GM11168 (cell line): ENCODE measurements around the gene LIMD2.
"Not testable (repeated sequence)": the region's sequence is repeated elsewhere in the genome, so short reads cannot be mapped to it uniquely, and the experiment has no call there.

Experiments used
- in situ Hi-C: fragments of 300-500 bp; cut with MboI; formaldehyde crosslinking; loops from one replicate; pipeline ENCODE4 v1.12.0; 2022; ENCODE audit warnings: low sequenced_read_pairs; ENCODE audit not compliant: unreplicated experiment

Gene LIMD2

DNA sequence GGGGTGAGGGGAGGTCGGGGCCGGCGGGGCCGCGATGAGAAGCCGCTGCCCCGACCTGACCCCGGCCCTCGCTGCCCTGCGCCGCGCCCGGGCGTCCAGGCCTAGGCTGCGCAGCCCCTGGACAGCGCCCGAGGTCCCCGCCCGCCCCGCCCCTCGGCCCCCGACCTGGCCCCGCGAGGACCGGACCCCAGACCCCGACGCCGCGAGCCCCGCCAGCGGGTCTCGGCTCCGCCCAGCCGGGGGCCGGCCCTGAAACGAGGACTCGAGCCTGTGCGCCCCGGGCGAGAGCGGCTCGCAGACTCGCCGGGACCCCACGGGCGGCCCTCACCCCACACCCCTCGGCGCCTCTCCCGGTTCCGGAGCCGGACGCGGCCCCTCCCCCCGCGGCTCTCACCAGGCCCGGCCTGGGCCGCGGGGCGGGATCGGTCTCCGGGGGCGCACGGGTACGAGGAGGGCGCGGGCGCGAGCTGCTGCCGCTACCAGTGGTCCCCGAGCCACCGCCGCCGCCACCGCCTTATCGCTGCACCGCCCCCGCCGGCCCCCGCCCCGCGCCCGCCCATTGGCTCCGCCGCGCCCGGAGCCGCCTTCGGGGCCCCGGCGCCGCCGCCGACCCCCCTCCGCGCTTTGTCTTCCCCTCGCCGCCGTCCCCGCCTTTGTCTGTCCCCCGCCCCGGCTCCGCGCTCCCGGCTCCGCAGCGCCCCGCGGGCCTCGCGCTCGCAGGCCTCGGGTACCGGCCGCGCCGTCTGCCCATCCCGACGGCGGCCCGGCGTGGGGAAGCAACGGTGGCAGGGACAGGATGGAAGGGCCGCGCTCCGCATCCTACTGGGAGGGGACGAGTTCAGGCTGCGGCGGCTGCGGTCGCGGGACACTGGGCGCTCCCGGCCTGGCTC is at the start of gene LIMD2:
Gene LIMD2 (minus strand): TSS at position 488 of the 890 bp plus-strand sequence. CDS start 827 bp downstream, outside the sequence.
- in situ Hi-C loops, result no loop called here

DNA sequence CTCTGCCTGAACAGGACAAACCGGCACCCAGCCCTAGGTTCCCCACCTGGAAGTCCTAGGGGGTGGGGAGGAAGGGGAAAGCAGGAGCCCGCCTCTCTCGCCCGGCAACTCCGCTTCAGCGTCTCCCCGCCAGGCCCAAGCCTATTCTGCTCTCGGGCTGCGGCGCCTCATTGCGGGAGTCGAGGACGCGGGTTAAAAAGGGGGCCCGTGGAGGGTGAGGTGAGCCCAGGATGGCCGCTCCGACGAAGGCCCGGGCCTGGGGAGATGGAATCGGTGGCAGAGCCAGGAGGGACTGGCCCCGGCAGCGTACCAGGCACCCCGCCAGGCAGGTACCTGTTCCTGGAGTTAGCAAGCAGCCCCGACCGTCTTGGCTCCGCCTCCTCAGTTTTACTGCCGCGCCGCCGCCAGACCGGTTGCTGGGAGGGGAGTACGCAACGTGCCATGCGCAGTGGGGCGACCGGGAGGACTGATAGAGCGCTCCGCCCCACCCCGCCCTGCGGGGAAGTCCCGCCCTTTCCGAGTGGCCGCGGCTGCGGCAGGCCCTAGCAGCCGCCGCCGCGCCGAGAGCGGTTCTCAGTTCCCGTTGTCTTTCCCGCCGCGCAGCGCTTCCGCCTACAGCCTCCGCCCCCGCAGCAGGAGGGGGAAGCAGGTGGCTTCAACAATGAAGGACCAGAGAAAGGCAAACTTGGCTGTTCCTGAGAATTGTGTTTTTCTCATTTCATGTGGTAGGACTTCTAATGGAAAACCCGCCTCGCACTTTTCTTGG is 41.7 kb upstream of the LIMD2 start, which contains the start of gene STRADA:
Gene STRADA (minus strand): TSS at position 392 of the 766 bp plus-strand sequence. CDS start 13,430 bp downstream, outside the sequence.
- in situ Hi-C loops, result no loop called here

DNA sequence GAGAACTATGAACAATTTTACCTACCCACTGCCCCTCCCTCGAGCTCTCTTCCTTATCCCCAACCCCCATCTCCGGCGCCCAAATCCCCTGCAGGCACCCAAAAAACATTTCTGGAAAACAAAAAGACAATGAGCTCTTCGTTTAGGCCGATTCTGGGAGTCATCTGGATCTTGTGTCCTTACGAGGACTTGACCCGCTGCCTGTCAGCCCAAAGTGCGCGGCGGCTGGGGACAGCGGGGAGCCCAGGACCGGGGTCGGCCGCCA is 41.1 kb upstream of the LIMD2 start:
- in situ Hi-C loops, result no loop called here

DNA sequence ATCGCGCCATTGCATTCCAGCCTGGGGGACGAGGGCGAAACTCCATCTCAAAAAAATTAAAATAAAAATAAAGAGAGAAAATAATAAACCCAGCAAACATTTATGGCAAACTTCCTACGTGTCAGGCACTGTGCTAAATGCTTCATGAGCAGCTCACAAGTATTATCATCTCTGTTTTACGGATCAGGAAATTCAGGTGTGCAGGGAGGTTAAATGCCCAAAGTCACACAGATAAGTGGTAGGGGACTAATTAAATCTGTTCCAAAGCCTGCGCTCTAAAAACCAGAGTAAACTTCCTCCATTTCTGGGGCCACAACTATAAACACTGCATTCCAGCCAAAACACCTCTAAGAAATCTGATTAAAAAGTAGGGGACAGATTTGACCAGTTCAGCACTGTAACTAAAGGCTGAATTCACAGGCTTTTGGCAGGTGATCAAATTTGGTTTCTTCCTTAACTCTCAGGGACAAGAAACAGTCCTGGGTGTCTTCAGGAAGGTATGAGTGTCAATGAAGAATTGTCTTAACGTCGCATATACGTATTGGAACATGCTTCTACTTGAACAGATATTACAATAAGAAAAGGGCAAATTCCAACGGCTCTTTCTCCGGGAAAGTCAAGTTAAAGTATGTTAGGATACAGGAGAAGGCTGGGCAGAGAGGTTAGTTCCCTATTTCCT is 40.7 kb upstream of the LIMD2 start:
- in situ Hi-C loops, result no loop called here

DNA sequence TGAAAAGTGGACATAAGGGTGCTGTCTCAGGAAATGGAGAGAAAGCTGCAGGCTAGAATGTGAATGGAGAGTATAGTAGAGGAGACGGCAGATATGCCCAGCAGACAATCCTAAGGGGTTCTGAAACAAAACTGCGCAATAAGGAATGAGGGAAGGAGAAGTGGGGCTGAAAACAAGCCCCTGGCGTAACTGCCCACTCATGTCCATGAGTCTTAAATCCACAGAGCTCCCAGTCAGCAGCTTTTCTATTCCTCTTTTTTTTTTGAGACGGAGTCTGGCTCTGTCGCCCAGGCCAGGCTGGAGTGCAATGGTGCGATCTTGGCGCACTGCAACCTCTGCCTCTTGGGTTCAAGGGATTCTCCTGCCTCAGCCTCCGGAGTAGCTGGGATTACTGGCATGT is 35.8 kb upstream of the LIMD2 start:
- in situ Hi-C loops, result no loop called here

DNA sequence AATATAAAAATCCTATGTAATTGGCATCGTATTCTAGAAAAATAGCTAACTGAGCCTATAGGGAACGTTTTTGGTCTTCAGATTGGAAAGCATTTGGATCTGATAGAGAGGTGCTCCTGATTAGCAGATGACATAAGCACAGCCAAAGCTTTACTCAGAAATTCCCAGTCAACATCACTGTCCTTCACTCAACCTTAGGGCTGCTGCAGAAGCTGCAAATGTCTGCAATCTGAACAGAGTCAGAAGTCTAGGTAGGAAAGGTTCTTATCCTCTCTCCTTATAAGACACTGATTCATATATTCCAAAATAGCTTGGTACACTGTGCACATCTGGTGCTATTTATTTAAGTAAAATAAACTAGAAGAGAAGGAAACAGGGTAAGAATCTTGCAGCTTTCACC is 22.5 kb upstream of the LIMD2 start:
- in situ Hi-C loops, result no loop called here

DNA sequence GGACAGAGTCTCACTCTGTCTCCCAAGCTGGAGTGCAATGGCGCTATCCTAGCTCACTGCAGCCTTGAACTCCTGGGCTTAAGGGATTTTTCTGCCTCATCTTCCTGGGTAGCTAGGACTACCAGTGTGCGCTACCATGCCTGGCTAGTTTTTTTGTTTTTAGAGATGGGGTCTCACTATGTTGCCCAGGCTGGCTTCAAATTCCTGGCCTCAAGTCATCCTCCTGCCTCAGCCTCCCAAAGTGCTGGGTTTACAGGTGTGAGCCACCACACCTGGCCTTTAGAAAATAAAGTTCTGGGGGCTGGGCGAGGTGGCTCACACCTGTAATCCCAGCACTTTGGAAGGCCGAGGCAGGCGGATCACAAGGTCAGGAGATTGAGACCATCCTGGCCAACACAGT is 20.3 kb upstream of the LIMD2 start:
- in situ Hi-C loops, result not testable (repeated sequence)

DNA sequence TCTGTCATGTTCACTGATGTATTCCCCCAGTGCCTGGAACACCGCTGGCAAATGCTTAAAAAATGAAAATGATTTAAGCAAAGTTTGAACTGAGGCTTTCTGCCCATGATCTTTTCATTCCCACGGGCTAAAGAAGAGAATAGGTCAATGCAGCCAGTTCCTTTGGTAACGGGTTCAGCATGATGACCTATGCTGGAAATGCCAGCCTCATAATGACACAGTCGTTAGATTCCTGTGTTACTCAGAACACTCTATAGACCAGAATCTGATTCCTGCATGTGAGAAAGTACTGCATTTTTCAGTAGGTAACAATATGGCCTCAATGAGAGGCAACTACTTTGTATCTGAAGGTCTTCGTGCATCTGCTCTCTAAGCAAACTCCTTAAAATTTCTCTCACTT is 19.1 kb upstream of the LIMD2 start:
- in situ Hi-C loops, result no loop called here

DNA sequence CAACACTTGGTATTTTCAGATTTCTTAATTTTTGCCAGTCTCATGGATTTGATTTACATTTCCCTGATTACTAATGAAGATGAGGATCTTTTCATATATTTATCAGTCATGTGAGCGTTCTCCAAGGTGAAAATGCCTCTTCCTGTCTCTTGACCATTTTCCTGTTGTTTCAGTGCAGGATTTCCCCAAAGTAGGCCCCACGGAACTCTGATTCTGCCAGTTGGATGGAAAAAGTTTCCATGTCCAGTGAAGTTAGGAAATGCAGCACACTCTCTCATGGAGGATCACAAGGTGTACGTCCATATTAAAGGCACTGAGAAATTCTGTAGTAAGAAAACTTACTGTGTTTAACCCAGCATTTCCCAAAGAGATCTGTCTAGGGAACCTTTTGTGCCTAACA is 16.5 kb upstream of the LIMD2 start:
- in situ Hi-C loops, result no loop called here

DNA sequence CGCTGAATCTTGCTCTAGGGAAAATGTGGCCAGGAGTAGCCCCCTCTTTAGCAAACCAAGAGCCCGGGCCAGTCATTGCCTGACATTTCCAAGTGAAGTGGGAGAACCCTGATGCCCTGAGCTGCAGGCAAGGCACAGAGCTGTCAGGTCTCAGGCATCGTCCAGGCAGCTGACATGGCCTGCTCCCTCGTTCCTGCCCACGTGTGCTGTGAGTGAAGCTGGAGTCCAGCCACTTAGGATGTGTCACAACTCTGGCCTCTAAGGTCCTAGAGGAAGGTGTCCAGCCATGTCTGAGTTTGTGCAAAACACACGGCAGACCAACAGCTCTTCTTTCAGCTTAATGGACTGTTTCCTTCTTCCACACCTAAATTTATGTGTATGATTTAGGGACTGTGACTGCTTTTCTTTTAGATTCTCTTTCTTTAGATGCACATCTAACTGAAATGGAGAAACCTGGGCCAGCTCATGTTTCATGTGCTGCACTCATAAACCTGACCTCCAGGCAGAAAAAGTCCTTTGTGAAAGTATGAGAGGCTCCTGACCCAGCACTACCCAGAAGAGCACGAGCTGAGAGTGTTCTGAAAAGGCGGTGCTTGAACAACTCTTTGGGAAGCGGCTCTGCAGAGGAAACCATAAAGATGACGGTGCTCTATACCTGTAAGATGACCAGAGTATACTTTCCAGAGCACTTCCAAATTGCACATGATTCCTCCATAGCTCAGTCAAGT is 14.8 kb upstream of the LIMD2 start:
- in situ Hi-C loops, result no loop called here

DNA sequence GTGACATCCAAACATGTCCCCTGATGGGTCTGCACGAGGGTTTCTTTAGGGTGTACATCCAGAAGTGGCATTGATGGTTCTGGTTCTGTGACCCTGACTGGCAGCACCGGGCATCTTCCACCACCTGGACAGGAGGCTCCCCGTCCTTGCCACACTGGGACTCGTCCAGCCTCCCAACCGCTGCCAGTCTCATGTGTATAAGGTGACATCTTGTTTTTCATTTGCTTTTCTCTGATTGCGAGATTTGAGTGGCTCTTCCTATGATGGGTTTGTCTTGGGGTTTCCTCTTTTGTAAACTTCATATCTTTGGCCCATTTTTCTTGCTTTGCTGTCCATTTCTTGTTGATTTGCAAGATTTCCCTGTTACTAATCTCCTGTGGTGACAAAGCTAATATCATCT is 9.2 kb upstream of the LIMD2 start:
- in situ Hi-C loops, result no loop called here

DNA sequence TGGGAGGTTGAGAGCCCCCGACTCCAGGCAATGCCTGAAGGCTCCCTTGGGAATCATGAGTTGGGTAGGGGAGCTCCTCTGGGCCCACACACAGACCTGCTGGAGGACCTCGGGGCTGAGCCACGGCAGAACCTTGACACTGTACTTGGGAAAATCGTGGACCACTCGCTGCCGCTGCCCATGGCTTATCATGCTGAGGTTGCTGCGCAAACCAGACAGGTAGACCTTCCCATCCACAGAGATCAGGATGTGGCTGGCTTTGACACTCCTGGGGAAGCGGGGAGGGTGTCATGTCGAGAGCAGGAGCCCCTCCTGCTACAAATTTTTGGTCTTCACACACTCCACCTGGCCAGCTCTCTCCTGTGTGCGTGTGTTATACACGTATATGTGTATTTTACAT is 7.2 kb upstream of the LIMD2 start:
- in situ Hi-C loops, result no loop called here

DNA sequence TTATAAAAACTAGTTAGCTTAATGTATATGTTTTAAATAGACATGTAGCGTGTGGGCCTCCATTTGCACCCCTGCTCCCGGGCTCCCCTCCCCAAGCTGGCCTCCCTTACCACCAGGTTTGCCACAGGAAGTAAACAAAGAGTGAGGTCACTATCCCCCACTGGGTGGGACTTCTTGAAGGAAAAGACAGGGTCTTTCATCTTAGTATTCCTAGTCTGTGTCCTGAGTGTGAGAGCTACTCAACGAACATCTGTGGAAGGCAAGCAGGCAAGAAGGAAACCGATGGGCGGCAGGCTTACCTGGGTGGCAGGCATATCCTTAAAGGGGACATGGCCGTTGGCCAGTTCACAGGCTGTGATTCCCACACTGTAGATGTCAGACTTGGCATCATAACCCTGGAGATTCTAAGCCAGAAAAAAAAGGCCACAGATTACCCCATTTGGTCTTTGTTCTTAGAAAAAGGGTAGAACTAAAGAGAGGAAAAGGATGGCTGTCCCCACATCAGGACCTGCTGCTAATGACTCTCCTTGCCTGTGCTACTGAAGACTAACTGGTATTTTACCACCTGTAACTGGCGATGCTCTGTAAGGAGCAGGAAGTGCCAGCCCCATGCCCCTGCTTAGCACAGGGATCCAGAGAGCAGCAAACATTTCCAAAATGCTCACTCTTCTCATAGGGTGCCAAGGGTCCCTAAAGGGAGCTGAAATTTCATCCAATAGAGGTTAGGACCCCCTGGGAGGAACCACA is 6.6 kb upstream of the LIMD2 start:
- in situ Hi-C loops, result no loop called here

DNA sequence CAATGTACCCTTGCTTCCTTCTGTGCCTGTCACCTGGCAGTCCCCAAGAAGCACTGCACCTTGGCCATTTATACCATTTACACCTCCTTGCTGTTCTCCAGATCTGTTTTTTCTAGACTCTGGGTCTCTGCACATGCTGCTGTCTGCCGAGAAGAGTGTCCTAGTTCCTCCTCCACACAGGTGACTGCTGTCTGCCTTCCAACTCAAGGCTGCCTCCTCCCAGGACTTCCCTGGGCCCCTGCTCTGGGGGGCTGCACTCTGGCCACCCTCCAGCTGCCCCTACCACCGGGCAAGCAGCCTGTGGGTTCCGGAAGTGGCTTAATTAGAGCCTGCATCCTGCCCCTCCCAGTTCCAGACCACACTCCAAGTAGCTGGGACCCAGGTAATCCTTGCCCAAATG is 5.7 kb upstream of the LIMD2 start:
- in situ Hi-C loops, result no loop called here

DNA sequence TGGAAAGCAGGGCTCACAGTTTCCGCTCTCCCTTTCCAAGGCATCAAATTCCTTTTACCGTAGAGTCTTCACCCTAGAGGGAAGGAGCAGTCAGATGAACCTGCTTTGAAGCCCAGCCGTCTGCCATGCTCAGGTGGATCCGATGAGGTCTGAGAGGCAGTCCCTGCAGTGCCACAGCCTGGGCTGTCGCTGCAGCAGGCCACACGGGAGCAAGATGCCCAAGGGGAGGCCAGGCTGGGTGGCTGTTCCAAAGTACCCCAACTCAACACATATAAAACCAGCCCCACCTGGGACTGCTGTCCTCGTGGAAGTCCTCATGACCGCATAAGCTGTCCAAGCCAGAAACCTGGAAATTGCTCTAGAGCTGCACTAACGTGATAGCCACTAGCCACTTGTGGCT is 4.9 kb upstream of the LIMD2 start:
- in situ Hi-C loops, result no loop called here

DNA sequence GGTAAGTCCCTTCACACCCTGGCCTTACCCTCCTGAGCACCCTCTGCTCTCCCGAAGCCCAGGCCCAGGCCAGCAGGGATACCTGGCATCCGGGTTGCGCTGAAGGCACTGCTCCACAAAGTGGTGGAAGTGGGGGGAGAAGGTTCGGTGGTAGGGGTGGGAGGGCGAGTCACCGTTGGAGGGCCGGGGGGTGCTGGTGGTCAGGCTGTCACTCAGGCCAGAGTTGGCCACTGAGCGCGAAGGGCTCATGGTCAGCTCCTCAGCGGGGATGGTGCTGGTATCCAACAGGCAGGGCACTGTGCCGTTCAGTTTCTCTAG is 4.3 kb upstream of the LIMD2 start:
- in situ Hi-C loops, result no loop called here

DNA sequence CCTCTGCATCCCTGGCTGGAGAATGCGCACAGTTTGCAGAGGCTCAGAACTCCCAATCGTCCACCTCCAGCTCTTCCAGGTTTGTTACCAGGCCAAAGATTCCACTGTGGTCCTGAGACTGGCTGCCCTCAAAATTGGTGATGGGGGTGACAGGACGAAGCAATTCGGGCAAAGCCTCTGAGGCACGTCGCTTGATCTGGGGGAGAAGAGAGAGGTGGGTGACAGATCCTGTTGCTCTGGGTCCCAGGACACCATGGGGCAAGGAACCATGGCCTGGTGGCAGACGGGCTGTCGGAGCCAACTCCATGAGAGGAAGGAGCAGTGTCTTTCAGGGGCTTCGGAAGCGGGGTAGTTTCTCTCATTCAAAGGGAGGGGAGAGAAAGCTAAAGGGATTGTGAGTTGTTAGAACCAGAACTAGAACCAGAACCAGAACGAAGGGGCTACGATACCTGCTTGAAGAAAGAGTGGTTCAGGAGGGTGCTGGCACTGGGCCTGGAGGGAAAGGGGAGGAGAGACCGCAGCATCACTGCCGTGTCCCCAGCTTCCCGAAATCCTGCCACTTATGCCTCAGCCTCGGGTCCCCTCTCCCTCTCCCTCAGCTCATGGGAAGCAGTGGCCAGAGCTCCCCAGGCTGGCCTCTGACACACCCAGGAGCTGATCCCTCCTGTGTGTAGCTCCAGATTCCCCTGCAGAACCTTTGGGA is 3.8 kb upstream of the LIMD2 start:
- in situ Hi-C loops, result no loop called here

DNA sequence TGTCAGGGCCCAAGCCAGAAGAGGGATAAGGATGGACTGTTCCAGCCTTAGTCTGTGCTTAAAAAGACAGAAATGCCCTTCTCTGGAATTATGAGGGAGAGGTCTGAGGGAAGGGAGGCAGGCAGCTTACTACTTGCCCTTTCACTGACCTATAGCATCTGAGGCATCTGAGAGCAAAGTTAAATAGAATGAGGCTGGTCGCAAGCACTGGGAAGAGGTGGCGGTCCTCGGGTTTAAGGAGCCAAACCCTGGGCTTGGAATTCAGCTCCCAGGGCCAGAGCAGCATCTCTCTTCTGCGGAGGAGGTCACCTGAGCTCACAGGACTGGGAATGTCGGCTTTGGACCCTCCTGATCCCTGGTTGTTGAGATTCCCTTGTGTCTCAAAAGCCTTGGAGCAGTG is 3.1 kb upstream of the LIMD2 start:
- in situ Hi-C loops, result no loop called here

DNA sequence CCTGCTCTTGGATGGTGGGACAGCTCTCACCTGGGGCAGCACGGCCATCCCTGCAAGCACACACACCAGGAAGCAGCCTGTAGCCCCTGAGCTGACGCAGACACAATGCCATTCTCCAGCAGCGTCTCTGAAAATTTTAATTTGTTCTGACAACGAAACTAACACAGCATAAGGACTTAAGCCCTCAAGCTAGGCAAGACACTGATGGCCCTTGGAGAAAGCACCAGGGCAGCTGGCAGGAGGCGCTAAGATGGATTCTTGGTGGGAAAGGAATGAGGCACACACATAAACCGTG is 2.7 kb upstream of the LIMD2 start:
- in situ Hi-C loops, result no loop called here
